MM.1S (cell line): ENCODE data around the gene DHX8.

ENCODE experiments used
- DNase-seq: peaks from one replicate; pipeline ENCODE4 v3.0.0-alpha.2; 2015
- H2AFZ ChIP-seq: fragments of 300-600 bp; sonication (generic); 2 replicates; pipeline ENCODE4 v1.6.0; 2016; ENCODE audit warnings: antibody characterized with exemption, low read length
- H3F3A ChIP-seq: fragments of 300-600 bp; sonication (generic); 2 replicates; pipeline ENCODE4 v1.6.1; 2016; ENCODE audit warnings: mild to moderate bottlenecking, antibody characterized with exemption, low read length, moderate library complexity, mixed read lengths; ENCODE audit not compliant: insufficient read depth
- H3K27ac ChIP-seq: fragments of 300-600 bp; sonication (generic); 2 replicates; pipeline ENCODE4 v1.5.1; 2016; ENCODE audit warnings: mild to moderate bottlenecking, low read length
- H3K27me3 ChIP-seq: fragments of 300-600 bp; sonication (generic); replicated peaks from 2 replicates; pipeline ENCODE4 v1.6.0; 2016; ENCODE audit warnings: low read length; ENCODE audit not compliant: insufficient read depth
- H3K36me3 ChIP-seq: fragments of 300-600 bp; sonication (generic); replicated peaks from 2 replicates; pipeline ENCODE4 v1.6.1; 2016; ENCODE audit warnings: mild to moderate bottlenecking, low read length, mixed read lengths; ENCODE audit not compliant: insufficient read depth
- H3K4me1 ChIP-seq: fragments of 300-600 bp; sonication (generic); 2 replicates; pipeline ENCODE4 v1.6.1; 2016; ENCODE audit warnings: low read length, mixed read lengths
- H3K4me2 ChIP-seq: fragments of 300-600 bp; sonication (generic); 2 replicates; pipeline ENCODE4 v1.6.0; 2016; ENCODE audit warnings: low read depth, low read length
- H3K4me3 ChIP-seq: fragments of 300-600 bp; sonication (generic); 2 replicates; pipeline ENCODE4 v1.5.1; 2016; ENCODE audit warnings: low read length, mixed read lengths
- H3K79me2 ChIP-seq: fragments of 300-600 bp; sonication (generic); 2 replicates; pipeline ENCODE4 v1.6.1; 2016; ENCODE audit warnings: mixed run types, low read length, mixed read lengths
- H3K9ac ChIP-seq: fragments of 300-600 bp; sonication (generic); 2 replicates; pipeline ENCODE4 v1.6.1; 2016; ENCODE audit warnings: low read length, mixed read lengths
- H3K9me2 ChIP-seq: fragments of 300-600 bp; sonication (generic); replicated peaks from 2 replicates; pipeline ENCODE4 v1.6.1; 2016; ENCODE audit warnings: mild to moderate bottlenecking, low read length, mixed read lengths; ENCODE audit not compliant: insufficient read depth
- H3K9me3 ChIP-seq: fragments of 300-600 bp; sonication (generic); replicated peaks from 2 replicates; pipeline ENCODE4 v1.6.1; 2016; ENCODE audit warnings: mild to moderate bottlenecking, low read length, mixed read lengths; ENCODE audit not compliant: insufficient read depth
- H4K20me1 ChIP-seq: fragments of 300-600 bp; sonication (generic); 2 replicates; pipeline ENCODE4 v1.6.1; 2016; ENCODE audit warnings: mild to moderate bottlenecking, low read length, moderate library complexity, mixed read lengths; ENCODE audit not compliant: insufficient read depth
- CTCF ChIP-seq: fragments of 300-600 bp; sonication (generic); IDR thresholded peaks from 2 replicates; pipeline ENCODE4 v1.5.1; 2016; ENCODE audit warnings: antibody characterized with exemption, low read length, mixed read lengths
- EZH2 ChIP-seq: fragments of 300-600 bp; sonication (generic); optimal IDR thresholded peaks from 2 replicates; pipeline ENCODE3; 2017; ENCODE audit warnings: low read depth, mild to moderate bottlenecking, antibody characterized with exemption, low read length, mixed read lengths
- EZH2phosphoT487 ChIP-seq: fragments of 300-600 bp; sonication (generic); IDR thresholded peaks from 2 replicates; pipeline ENCODE4 v1.6.1; 2018; ENCODE audit warnings: antibody characterized with exemption, low read length

The DHX8 gene

GRCh38 chr17:43444223-43445008 is 39.4 kb upstream of the DHX8 start:
- H3K27ac ChIP-seq, result no peak overlapping the region
- H3K9me3 ChIP-seq, result no peaks in the 10 kb centered on the region
- H3F3A ChIP-seq, result no peaks in the 10 kb centered on the region
- H3K27me3 ChIP-seq, result peaks cover 3% of the 10 kb centered on the region; the same call in 1 of the 2 replicates
- H3K9ac ChIP-seq, result no peak overlapping the region
- H2AFZ ChIP-seq, result no peak overlapping the region
- no peaks in the 10 kb centered on the region for H3K9me2 ChIP-seq
- H3K4me1 ChIP-seq, result no peaks in the 10 kb centered on the region
- no peak for TF ChIP-seq EZH2
- TF ChIP-seq CTCF, result no peak
- no peak for TF ChIP-seq EZH2phosphoT487
- H3K36me3 ChIP-seq, result no peaks in the 10 kb centered on the region
- H4K20me1 ChIP-seq, result no peaks in the 10 kb centered on the region
- no peak overlapping the region for H3K4me2 ChIP-seq
- DNase-seq, result no peak
- H3K4me3 ChIP-seq, result no peak overlapping the region
- H3K79me2 ChIP-seq, result no peaks in the 10 kb centered on the region

GRCh38 chr17:43445009-43445589 is 38.7 kb upstream of the DHX8 start:
- Histone ChIP-seq H3K27ac (no peak overlapping the region), H3K9me3 (no peaks in the 10 kb centered on the region), H2AFZ (no peak overlapping the region), H3K36me3 (no peaks in the 10 kb centered on the region), H3K4me2 (no peak overlapping the region), H3K9me2 (no peaks in the 10 kb centered on the region), H3K9ac (no peak overlapping the region), H3K4me1 (no peaks in the 10 kb centered on the region), H3K4me3 (no peak overlapping the region), H3F3A (no peaks in the 10 kb centered on the region), H4K20me1 (no peaks in the 10 kb centered on the region), H3K79me2 (no peaks in the 10 kb centered on the region), H3K27me3 (peaks cover 3% of the 10 kb centered on the region; the same call in 1 of the 2 replicates)
- TF ChIP-seq EZH2phosphoT487, result no peak
- TF ChIP-seq CTCF, result no peak
- TF ChIP-seq EZH2, result no peak
- DNase-seq, result no peak

- no peaks in the 10 kb centered on the region for H3F3A ChIP-seq
Observed at GRCh38 chr17:43446773-43447172, 37.0 kb upstream of the DHX8 start.

More at GRCh38 chr17:43446773-43447172, 37.0 kb upstream of the DHX8 start:
- H4K20me1 ChIP-seq, result no peaks in the 10 kb centered on the region
- H3K27me3 ChIP-seq, result peaks cover 3% of the 10 kb centered on the region; the same call in 1 of the 2 replicates
- no peak overlapping the region for H3K27ac ChIP-seq
- DNase-seq, result no peak
- TF ChIP-seq EZH2 (no peak), CTCF (no peak), EZH2phosphoT487 (no peak)
- H3K9me3 ChIP-seq, result no peaks in the 10 kb centered on the region
- no peaks in the 10 kb centered on the region for H3K9me2 ChIP-seq
- no peaks in the 10 kb centered on the region for H3K36me3 ChIP-seq
- no peaks in the 10 kb centered on the region for H3K79me2 ChIP-seq
- no peak overlapping the region for H3K4me2 ChIP-seq
- H3K9ac ChIP-seq, result no peak overlapping the region
- H3K4me1 ChIP-seq, result no peaks in the 10 kb centered on the region
- no peak overlapping the region for H2AFZ ChIP-seq
- no peak overlapping the region for H3K4me3 ChIP-seq
